KMS-11 (cell line): Measurements from ENCODE around the gene IFT74.

Source experiments
- H2AFZ ChIP-seq: fragments of 200-600 bp; sonication (generic); 2 replicates; pipeline ENCODE4 v1.6.1; 2016; ENCODE audit warnings: antibody characterized with exemption, mixed run types, low read depth
- H3K27ac ChIP-seq: fragments of 200-600 bp; sonication (generic); 2 replicates; pipeline ENCODE4 v1.6.1; 2016; ENCODE audit warnings: mild to moderate bottlenecking, mixed run types
- H3K27me3 ChIP-seq: fragments of 200-600 bp; sonication (generic); 2 replicates; pipeline ENCODE4 v1.6.1; 2017; ENCODE audit warnings: mild to moderate bottlenecking, low read depth, mixed run types, moderate library complexity; ENCODE audit not compliant: insufficient read depth
- H3K36me3 ChIP-seq: fragments of 200-600 bp; sonication (generic); 2 replicates; pipeline ENCODE4 v1.6.1; 2017; ENCODE audit warnings: mild to moderate bottlenecking, mixed run types; ENCODE audit not compliant: insufficient read depth
- H3K4me1 ChIP-seq: fragments of 200-600 bp; sonication (generic); 2 replicates; pipeline ENCODE4 v1.6.1; 2016; ENCODE audit warnings: mild to moderate bottlenecking, low read depth, mixed run types; ENCODE audit not compliant: poor library complexity, severe bottlenecking
- H3K4me2 ChIP-seq: fragments of 200-600 bp; sonication (generic); 2 replicates; pipeline ENCODE4 v1.7.0; 2016; ENCODE audit warnings: mild to moderate bottlenecking, mixed run types
- H3K4me3 ChIP-seq: fragments of 200-600 bp; sonication (generic); IDR thresholded peaks from 2 replicates; pipeline ENCODE4 v1.6.1; 2017; ENCODE audit warnings: low read depth, low read length, mixed read lengths; ENCODE audit not compliant: insufficient read depth
- H3K79me2 ChIP-seq: fragments of 200-600 bp; sonication (generic); 2 replicates; pipeline ENCODE4 v1.6.1; 2016; ENCODE audit warnings: low read depth, mixed run types; ENCODE audit not compliant: insufficient read depth
- H3K9ac ChIP-seq: fragments of 200-600 bp; sonication (generic); 2 replicates; pipeline ENCODE4 v1.6.1; 2016; ENCODE audit warnings: mild to moderate bottlenecking, mixed run types
- H4K20me1 ChIP-seq: fragments of 200-600 bp; sonication (generic); 2 replicates; pipeline ENCODE4 v1.6.1; 2016; ENCODE audit warnings: mild to moderate bottlenecking, mixed run types; ENCODE audit not compliant: insufficient read depth
- CTCF ChIP-seq: fragments of 200-600 bp; sonication (generic); conservative IDR thresholded peaks from 2 replicates; pipeline ENCODE4 v1.6.1; 2017; ENCODE audit warnings: low read depth, mild to moderate bottlenecking, antibody characterized with exemption, low read length, moderate library complexity, mixed read lengths

IFT74 gene

GRCh38 chr9:26940779-26941178 lies 15.4 kb upstream of the IFT74 start:
- H3K27me3 ChIP-seq = no peaks in the 10 kb centered on the region
- H3K4me3 ChIP-seq = no peak overlapping the region
- H2AFZ ChIP-seq = no peak overlapping the region
- H3K4me2 ChIP-seq = no peak overlapping the region
- H3K4me1 ChIP-seq = peaks cover 57% of the 10 kb centered on the region
- H3K79me2 ChIP-seq = peaks cover 96% of the 10 kb centered on the region
- TF ChIP-seq CTCF = no peak
- no peak overlapping the region for H3K9ac ChIP-seq
- no peak overlapping the region for H3K27ac ChIP-seq
- no peaks in the 10 kb centered on the region for H3K36me3 ChIP-seq
- H4K20me1 ChIP-seq = peaks cover 14% of the 10 kb centered on the region; the same call in 1 of the 2 replicates

- TF ChIP-seq CTCF = no peak
- H2AFZ ChIP-seq = no peak overlapping the region
- peaks cover 43% of the 10 kb centered on the region for H3K4me1 ChIP-seq
- H3K4me3 ChIP-seq = no peak overlapping the region
- H3K79me2 ChIP-seq = peaks cover 63% of the 10 kb centered on the region
- H3K36me3 ChIP-seq = no peaks in the 10 kb centered on the region
- no peaks in the 10 kb centered on the region for H4K20me1 ChIP-seq
- H3K4me2 ChIP-seq = peak overlapping the region; percentile 98
- peak overlapping the region; percentile 87; the same call in 1 of the 2 replicates for H3K27ac ChIP-seq
- H3K9ac ChIP-seq = peak overlapping the region; percentile 91; the same call in 1 of the 2 replicates
- H3K27me3 ChIP-seq = no peaks in the 10 kb centered on the region
These were observed 10.6 kb upstream of the IFT74 start for GRCh38 chr9:26945591-26945990.

- peak within 1 kb of the TSS; percentile 91 for H3K9ac ChIP-seq
- H3K4me1 ChIP-seq = peaks cover 32% of the 10 kb centered on the region
- TF ChIP-seq CTCF = no peak
- H3K4me2 ChIP-seq = peak within 1 kb of the TSS; percentile 98
- H3K79me2 ChIP-seq = peaks cover 48% of the 10 kb centered on the region
- no peaks in the 10 kb centered on the region for H3K27me3 ChIP-seq
- H3K36me3 ChIP-seq = no peaks in the 10 kb centered on the region
- no peaks in the 10 kb centered on the region for H4K20me1 ChIP-seq
- H2AFZ ChIP-seq = peak within 1 kb of the TSS; percentile 40
- no peak within 1 kb of the TSS for H3K4me3 ChIP-seq
- H3K27ac ChIP-seq = peak within 1 kb of the TSS; percentile 87
These were observed 9.2 kb upstream of the IFT74 start, which contains the start of gene PLAA for GRCh38 chr9:26946753-26947727. Gene PLAA, minus strand, starts transcription at chr9:26947242. Its CDS starts 197 bp downstream, at chr9:26947045.

- Histone ChIP-seq H4K20me1 (no peaks in the 10 kb centered on the region), H3K36me3 (no peaks in the 10 kb centered on the region), H2AFZ (peak overlapping the region; percentile 40), H3K27me3 (no peaks in the 10 kb centered on the region), H3K4me3 (no peak overlapping the region), H3K79me2 (peaks cover 41% of the 10 kb centered on the region), H3K9ac (peak overlapping the region; percentile 91), H3K27ac (peak overlapping the region; percentile 87), H3K4me2 (peak overlapping the region; percentile 53), H3K4me1 (peaks cover 30% of the 10 kb centered on the region)
- TF ChIP-seq CTCF = no peak
These were observed 8.5 kb upstream of the IFT74 start for GRCh38 chr9:26947736-26948135.
